ENCODE results near the gene RNASE13.
"Not testable (repeated sequence)": the region's sequence is repeated elsewhere in the genome, so short reads cannot be mapped to it uniquely, and the experiment has no call there.

The RNASE13 gene

GRCh38 chr14:21018781-21019180 lies 15.8 kb downstream of the RNASE13 start:
- no peak for DNase-seq

- DNase-seq = no peak
These were observed 16.3 kb downstream of the RNASE13 start for GRCh38 chr14:21018286-21018685.

GRCh38 chr14:21017528-21018245 lies 16.9 kb downstream of the RNASE13 start:
- DNase-seq = no peak

- DNase-seq = no peak
These were observed 18.0 kb downstream of the RNASE13 start for GRCh38 chr14:21016413-21017190.

- no peak for DNase-seq
These were observed 19.3 kb downstream of the RNASE13 start for GRCh38 chr14:21015312-21015711.

GRCh38 chr14:21014761-21015190 lies 19.8 kb downstream of the RNASE13 start:
- DNase-seq = peak; percentile 82

- DNase-seq = no peak
These were observed 23.5 kb downstream of the RNASE13 start for GRCh38 chr14:21011136-21011535.

GRCh38 chr14:21009721-21010120 lies 24.9 kb downstream of the RNASE13 start:
- not testable (repeated sequence) for DNase-seq

- DNase-seq = no peak
These were observed 30.7 kb downstream of the RNASE13 start for GRCh38 chr14:21003788-21004346.

- DNase-seq = no peak
These were observed 33.4 kb downstream of the RNASE13 start for GRCh38 chr14:21001218-21001617.

- DNase-seq = no peak
These were observed 35.0 kb downstream of the RNASE13 start for GRCh38 chr14:20999591-20999990.

GRCh38 chr14:20998674-20999366 lies 35.8 kb downstream of the RNASE13 start, which contains the start of gene SLC39A2:
Gene SLC39A2 (plus strand): TSS chr14:20999293. CDS start chr14:20999447, 154 bp downstream.
- DNase-seq = no peak

GRCh38 chr14:20998139-20998538 lies 36.5 kb downstream of the RNASE13 start:
- DNase-seq = no peak

GRCh38 chr14:20997564-20997963 lies 37.0 kb downstream of the RNASE13 start:
- no peak for DNase-seq

GRCh38 chr14:20997115-20997514 lies 37.5 kb downstream of the RNASE13 start:
- DNase-seq = no peak

- no peak for DNase-seq
These were observed 38.1 kb downstream of the RNASE13 start for GRCh38 chr14:20996521-20996920.

GRCh38 chr14:20989787-20990600 lies 44.6 kb downstream of the RNASE13 start, which contains the start of gene METTL17:
Gene METTL17 (plus strand): TSS chr14:20989980. CDS start chr14:20990003, 23 bp downstream.
- DNase-seq = peak; percentile 79

- DNase-seq = no peak
These were observed 45.2 kb downstream of the RNASE13 start for GRCh38 chr14:20989471-20989786.

GRCh38 chr14:20988717-20989470 lies 45.7 kb downstream of the RNASE13 start:
- DNase-seq = no peak

- no peak for DNase-seq
These were observed 47.8 kb downstream of the RNASE13 start for GRCh38 chr14:20986811-20987210.

- not testable (repeated sequence) for DNase-seq
These were observed 49.0 kb downstream of the RNASE13 start for GRCh38 chr14:20985650-20986049.

All from NCI-H345 (cell line).